AG09309 (cell line): ENCODE data around the gene SSC5D.

ENCODE experiments used
- DNase-seq: peaks from one replicate; pipeline ENCODE4 v3.0.0-alpha.2; 2010; ENCODE audit warnings: low read depth
- H3K4me3 ChIP-seq: 2 replicates; pipeline ENCODE4 v1.5.1; 2011; ENCODE audit warnings: mild to moderate bottlenecking, low read depth, low read length, moderate library complexity; ENCODE audit not compliant: control insufficient read depth
- TF ChIP-seq, protein P1 (sequence below): IDR thresholded peaks from 2 replicates; pipeline ENCODE4 v1.5.1; 2011; ENCODE audit warnings: mild to moderate bottlenecking, low read depth, low read length, inconsistent platforms; ENCODE audit not compliant: insufficient read depth, control insufficient read depth; ENCODE audit errors: missing control alignments

SSC5D gene

DNA sequence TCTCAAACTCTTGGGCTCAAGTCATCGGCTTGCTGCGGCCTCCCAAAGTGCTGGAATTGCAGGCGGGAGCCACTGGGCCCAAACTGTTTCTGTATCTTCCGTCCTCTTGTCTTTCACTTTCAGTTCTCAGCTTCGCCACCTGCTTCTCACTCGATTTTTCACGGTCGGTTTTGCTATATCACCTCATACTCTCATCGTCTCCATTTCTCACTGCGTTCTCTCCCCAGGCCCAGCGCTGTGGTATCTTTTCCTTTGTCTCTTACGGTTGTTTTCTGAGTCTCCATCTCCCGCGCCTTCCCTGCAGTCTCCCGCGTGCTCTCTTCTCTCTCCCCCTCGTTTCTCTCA is 14.9 kb downstream of the SSC5D start:
- TF ChIP-seq, protein P1, sequence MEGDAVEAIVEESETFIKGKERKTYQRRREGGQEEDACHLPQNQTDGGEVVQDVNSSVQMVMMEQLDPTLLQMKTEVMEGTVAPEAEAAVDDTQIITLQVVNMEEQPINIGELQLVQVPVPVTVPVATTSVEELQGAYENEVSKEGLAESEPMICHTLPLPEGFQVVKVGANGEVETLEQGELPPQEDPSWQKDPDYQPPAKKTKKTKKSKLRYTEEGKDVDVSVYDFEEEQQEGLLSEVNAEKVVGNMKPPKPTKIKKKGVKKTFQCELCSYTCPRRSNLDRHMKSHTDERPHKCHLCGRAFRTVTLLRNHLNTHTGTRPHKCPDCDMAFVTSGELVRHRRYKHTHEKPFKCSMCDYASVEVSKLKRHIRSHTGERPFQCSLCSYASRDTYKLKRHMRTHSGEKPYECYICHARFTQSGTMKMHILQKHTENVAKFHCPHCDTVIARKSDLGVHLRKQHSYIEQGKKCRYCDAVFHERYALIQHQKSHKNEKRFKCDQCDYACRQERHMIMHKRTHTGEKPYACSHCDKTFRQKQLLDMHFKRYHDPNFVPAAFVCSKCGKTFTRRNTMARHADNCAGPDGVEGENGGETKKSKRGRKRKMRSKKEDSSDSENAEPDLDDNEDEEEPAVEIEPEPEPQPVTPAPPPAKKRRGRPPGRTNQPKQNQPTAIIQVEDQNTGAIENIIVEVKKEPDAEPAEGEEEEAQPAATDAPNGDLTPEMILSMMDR = no peak
- H3K4me3 ChIP-seq = no peak overlapping the region
- no peak for DNase-seq

DNA sequence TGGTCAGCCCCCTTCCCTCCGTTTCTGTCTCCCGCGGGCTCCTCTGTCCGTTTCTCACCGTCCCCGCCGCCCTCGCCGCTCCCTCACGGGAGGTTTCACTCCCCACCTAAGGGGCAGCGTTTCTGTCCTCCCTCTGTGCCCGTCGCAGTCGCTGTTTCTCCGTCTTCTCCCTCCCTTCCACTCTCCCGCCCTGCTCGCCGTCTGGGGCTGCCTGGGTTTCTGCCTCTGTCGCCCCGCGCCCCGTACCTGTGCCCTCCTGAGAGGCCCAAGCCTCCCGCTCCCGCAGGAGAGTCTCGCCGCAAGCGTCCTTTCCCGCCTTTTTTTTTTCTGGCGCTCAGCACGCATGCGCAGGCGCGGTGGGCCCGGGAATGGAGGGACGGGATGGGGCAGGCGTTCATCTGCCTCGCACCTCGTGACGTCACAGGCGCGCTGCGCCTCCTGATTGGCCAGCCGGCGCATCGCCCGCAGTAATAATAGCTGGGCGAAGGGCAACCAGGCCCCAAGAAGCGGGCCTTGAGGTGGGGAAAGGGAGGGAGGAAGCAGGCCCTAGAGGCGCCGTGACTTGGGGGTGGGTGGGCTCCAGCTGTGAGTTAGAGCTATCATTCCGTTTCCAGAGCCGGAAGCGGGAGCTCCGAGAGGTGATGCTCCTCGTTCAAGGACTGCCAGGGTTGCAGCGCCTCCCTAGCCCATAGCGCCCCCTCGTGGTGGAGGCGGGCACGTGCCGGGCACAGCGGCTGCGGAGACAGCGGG is 15.4 kb downstream of the SSC5D start:
- H3K4me3 ChIP-seq = peak overlapping the region; percentile 46
- no peak for DNase-seq
- TF ChIP-seq, protein P1 = peak; percentile 98

DNA sequence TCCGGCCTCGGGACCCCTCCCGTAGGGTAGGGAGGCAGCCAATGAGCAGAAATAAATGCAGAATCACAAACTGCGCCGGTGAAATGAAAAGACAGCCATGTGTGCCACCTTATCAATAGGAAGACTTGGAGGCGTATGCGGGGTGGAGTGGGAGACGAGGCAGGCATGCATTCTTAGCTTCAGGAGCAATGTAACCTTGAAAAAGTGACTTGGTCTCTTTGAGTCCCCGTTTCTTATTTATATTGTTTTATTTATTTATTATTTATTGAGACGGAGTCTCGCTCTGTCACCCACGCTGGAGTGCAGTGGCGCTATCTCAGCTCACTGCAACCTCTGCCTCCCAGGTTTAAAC is 16.0 kb downstream of the SSC5D start:
- no peak overlapping the region for H3K4me3 ChIP-seq
- TF ChIP-seq, protein P1 = no peak
- DNase-seq = no peak

DNA sequence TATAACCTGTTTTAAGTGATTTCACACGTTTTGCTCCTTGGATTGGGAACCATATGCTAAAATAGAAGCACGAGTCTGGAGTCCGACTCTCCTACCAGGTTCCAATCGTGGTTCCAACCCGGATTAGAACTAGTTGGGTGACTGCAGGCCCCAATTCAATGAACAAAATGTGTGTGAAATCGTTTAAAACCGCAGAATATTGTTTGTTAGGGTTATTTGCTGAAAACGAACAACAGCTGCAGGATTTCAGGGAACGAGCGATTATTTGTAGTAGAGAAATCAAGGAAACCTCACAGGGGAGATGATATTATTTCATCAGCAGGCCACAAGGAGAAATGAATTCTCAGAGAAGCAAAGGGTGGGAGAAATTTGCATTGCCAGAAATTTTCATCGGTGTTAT is 16.7 kb downstream of the SSC5D start:
- no peak overlapping the region for H3K4me3 ChIP-seq
- no peak for DNase-seq

DNA sequence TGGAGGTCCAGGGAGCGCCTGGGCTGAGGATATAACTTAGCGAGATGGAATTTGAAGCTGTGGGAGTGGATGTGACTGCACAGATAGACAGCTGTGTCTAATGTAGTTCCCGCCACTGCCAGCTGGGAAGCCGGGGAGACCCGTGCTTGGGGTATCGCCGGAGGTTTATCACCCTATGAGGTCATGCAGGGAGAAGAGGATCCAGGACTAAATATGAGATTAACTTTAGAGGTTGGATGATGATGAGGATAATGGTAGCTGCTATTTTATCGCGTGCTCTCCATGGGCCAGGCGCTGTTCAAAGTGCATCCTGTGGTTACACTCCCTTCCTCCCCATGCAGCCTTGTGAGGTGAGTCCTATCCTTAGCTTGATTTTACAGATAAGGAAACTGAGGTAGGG is 19.9 kb downstream of the SSC5D start:
- no peak overlapping the region for H3K4me3 ChIP-seq
- DNase-seq = no peak
- TF ChIP-seq, protein P1 = no peak

More for the DNA sequence above, 16.7 kb downstream of the SSC5D start:
- TF ChIP-seq, protein P1 = no peak

DNA sequence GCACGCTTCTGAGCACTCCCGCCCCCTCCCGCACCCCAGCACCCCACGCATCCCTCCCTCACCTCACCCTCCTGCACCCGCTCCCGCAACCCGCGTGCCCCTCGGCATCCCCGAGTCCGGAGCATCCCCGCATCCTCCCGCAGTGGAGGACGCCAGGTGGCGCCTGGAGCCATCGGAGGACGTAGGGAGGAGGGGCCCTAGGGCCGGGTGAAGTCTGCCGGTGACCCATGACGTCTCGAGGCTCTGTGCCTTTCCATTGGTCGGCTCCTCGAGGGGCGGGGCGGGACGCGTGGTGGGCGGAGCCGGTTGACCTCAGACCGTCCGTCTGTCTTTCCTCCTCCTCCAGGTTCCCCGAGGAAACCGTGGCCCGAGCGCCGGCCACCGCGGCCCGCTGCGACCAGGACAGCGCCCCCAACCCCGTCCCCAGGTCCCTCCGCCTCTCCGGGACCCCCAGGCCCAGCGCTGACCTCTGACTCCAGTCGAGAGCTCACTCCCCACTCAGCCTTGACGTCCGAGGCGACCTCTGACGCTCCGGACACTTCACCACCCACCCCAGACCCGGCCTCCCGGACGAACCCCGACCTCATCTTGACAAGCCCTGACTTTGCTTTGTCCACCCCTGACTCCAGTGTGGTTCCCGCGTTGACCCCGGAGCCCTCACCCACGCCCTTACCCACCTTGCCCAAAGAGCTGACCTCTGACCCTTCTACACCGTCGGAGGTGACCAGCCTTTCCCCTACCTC is 28.8 kb downstream of the SSC5D start:
- DNase-seq = peak; percentile 72
- H3K4me3 ChIP-seq = no peak overlapping the region; the same call in 1 of the 2 replicates
- TF ChIP-seq, protein P1 = peak; percentile 99
